ENCODE data around the gene KRT17. TPM values are rescaled to one million over a fixed set of nuclear protein-coding genes. Genes with fewer than 3 reads are reported as not detected.

Gene KRT17
- total RNA-seq, 1 experiment from 2014 or later, result 1.9 TPM

GRCh38 chr17:41658846-41659245 is 34.5 kb upstream of the KRT17 start:
- in situ Hi-C loops (cut with HindIII; ENCODE audit: low pct_unique_long_range_greater_than_20kb, low sequenced_read_pairs) (no loop called here), intact Hi-C loops (cut with micrococcal nuclease; ENCODE audit: unreplicated experiment) (no loop called here)
- no TSS peak for BruUV-seq (replicated peaks)
- Histone ChIP-seq H3K27ac (ENCODE audit: low read length) (no peak overlapping the region), H3K4me3 (ENCODE audit: low read depth in 2 of 2, low read length in 2 of 2) (no peak overlapping the region), H3K4me1 (ENCODE audit: control insufficient read depth, insufficient read depth, low read length) (peaks cover 12% of the 10 kb centered on the region), H3K27me3 (ENCODE audit: control insufficient read depth, insufficient read depth, low read length) (no peaks in the 10 kb centered on the region), H3K36me3 (ENCODE audit: control insufficient read depth, insufficient read depth, low read length) (no peaks in the 10 kb centered on the region), H3K9me3 (ENCODE audit: control insufficient read depth, insufficient read depth, low read depth, low read length) (no peaks in the 10 kb centered on the region)
- TF ChIP-seq POLR2AphosphoS5 (IDR thresholded peaks at IDR 0.05; ENCODE audit: low read depth, low read length), result no peak
- no peak for TF ChIP-seq TCF7L2 (IDR thresholded peaks at IDR 0.05; ENCODE audit: low read depth, low read length)
- TF ChIP-seq CTCF (IDR thresholded peaks at IDR 0.05), result no peak
- TF ChIP-seq, protein P1, sequence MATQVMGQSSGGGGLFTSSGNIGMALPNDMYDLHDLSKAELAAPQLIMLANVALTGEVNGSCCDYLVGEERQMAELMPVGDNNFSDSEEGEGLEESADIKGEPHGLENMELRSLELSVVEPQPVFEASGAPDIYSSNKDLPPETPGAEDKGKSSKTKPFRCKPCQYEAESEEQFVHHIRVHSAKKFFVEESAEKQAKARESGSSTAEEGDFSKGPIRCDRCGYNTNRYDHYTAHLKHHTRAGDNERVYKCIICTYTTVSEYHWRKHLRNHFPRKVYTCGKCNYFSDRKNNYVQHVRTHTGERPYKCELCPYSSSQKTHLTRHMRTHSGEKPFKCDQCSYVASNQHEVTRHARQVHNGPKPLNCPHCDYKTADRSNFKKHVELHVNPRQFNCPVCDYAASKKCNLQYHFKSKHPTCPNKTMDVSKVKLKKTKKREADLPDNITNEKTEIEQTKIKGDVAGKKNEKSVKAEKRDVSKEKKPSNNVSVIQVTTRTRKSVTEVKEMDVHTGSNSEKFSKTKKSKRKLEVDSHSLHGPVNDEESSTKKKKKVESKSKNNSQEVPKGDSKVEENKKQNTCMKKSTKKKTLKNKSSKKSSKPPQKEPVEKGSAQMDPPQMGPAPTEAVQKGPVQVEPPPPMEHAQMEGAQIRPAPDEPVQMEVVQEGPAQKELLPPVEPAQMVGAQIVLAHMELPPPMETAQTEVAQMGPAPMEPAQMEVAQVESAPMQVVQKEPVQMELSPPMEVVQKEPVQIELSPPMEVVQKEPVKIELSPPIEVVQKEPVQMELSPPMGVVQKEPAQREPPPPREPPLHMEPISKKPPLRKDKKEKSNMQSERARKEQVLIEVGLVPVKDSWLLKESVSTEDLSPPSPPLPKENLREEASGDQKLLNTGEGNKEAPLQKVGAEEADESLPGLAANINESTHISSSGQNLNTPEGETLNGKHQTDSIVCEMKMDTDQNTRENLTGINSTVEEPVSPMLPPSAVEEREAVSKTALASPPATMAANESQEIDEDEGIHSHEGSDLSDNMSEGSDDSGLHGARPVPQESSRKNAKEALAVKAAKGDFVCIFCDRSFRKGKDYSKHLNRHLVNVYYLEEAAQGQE (IDR thresholded peaks at IDR 0.05; ENCODE audit: insufficient read depth in 1 of 2, low read depth in 2 of 2, low read length in 1 of 2), result no peak
- no peak for TF ChIP-seq SIN3A (IDR thresholded peaks at IDR 0.05; ENCODE audit: borderline replicate concordance, insufficient read depth, low read depth, low read length)
- ChIA-PET POLR2A (no interaction called here), CTCF (interaction anchor here (1.3 kb wide), 1 partner anchor 10 kb away, joined by 5 read pairs; no protein-coding TSS in a partner anchor)
- no peak for DNase-seq (ENCODE audit: low read depth, low spot score)
- no peak for ATAC-seq

GRCh38 chr17:41657936-41658335 is 33.6 kb upstream of the KRT17 start:
- no peak for TF ChIP-seq SIN3A (IDR thresholded peaks at IDR 0.05; ENCODE audit: borderline replicate concordance, insufficient read depth, low read depth, low read length)
- TF ChIP-seq, protein P1 (IDR thresholded peaks at IDR 0.05; ENCODE audit: insufficient read depth in 1 of 2, low read depth in 2 of 2, low read length in 1 of 2), result no peak
- no peak for TF ChIP-seq CTCF (IDR thresholded peaks at IDR 0.05)
- no peak for TF ChIP-seq TCF7L2 (IDR thresholded peaks at IDR 0.05; ENCODE audit: low read depth, low read length)
- TF ChIP-seq POLR2AphosphoS5 (IDR thresholded peaks at IDR 0.05; ENCODE audit: low read depth, low read length), result no peak
- Histone ChIP-seq H3K27me3 (ENCODE audit: control insufficient read depth, insufficient read depth, low read length) (no peaks in the 10 kb centered on the region), H3K36me3 (ENCODE audit: control insufficient read depth, insufficient read depth, low read length) (no peaks in the 10 kb centered on the region), H3K4me1 (ENCODE audit: control insufficient read depth, insufficient read depth, low read length) (peaks cover 13% of the 10 kb centered on the region; the same call in 1 of the 2 replicates), H3K4me3 (ENCODE audit: low read depth in 2 of 2, low read length in 2 of 2) (no peak overlapping the region), H3K27ac (ENCODE audit: low read length) (no peak overlapping the region), H3K9me3 (ENCODE audit: control insufficient read depth, insufficient read depth, low read depth, low read length) (no peaks in the 10 kb centered on the region)
- POLR2A ChIA-PET, result no interaction called here
- no peak for ATAC-seq
- intact Hi-C loops (cut with micrococcal nuclease; ENCODE audit: unreplicated experiment) (no loop called here), in situ Hi-C loops (cut with HindIII; ENCODE audit: low pct_unique_long_range_greater_than_20kb, low sequenced_read_pairs) (no loop called here)
- CTCF ChIA-PET, result interaction anchor here (1.3 kb wide), 1 partner anchor 9 kb away, joined by 5 read pairs; no protein-coding TSS in a partner anchor
- no peak for DNase-seq (ENCODE audit: low read depth, low spot score)
- BruUV-seq (replicated peaks), result no TSS peak

Measured in Panc1 (cell line).